ENCODE measurements around the gene RAP1GAP2. TPM values are rescaled to one million over a fixed set of nuclear protein-coding genes. Genes with fewer than 3 reads are reported as not detected.

RAP1GAP2 gene
- total RNA-seq, 2 donors from 2014 or later: 22.4 to 32.9 TPM

- no peak overlapping the region for H3K27ac ChIP-seq
- H3K27me3 ChIP-seq: no peaks in the 10 kb centered on the region
- H3K4me3 ChIP-seq: no peak overlapping the region
- TF ChIP-seq, protein P1, sequence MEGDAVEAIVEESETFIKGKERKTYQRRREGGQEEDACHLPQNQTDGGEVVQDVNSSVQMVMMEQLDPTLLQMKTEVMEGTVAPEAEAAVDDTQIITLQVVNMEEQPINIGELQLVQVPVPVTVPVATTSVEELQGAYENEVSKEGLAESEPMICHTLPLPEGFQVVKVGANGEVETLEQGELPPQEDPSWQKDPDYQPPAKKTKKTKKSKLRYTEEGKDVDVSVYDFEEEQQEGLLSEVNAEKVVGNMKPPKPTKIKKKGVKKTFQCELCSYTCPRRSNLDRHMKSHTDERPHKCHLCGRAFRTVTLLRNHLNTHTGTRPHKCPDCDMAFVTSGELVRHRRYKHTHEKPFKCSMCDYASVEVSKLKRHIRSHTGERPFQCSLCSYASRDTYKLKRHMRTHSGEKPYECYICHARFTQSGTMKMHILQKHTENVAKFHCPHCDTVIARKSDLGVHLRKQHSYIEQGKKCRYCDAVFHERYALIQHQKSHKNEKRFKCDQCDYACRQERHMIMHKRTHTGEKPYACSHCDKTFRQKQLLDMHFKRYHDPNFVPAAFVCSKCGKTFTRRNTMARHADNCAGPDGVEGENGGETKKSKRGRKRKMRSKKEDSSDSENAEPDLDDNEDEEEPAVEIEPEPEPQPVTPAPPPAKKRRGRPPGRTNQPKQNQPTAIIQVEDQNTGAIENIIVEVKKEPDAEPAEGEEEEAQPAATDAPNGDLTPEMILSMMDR (IDR thresholded peaks at IDR 0.05): no peak
- H3K9me3 ChIP-seq: no peaks in the 10 kb centered on the region
- no peak for DNase-seq (ENCODE audit: low spot score)
- H3K36me3 ChIP-seq: no peaks in the 10 kb centered on the region
- H3K4me1 ChIP-seq: peaks cover 0 to 6% of the 10 kb centered on the region in 2 donors
Observed at GRCh38 chr17:2933606-2934005, 137.4 kb downstream of the RAP1GAP2 start.

- Histone ChIP-seq H3K4me3 (no peak overlapping the region), H3K36me3 (no peaks in the 10 kb centered on the region), H3K9me3 (no peaks in the 10 kb centered on the region), H3K27me3 (no peaks in the 10 kb centered on the region), H3K27ac (no peak overlapping the region), H3K4me1 (peaks cover 0 to 20% of the 10 kb centered on the region in 2 donors)
- TF ChIP-seq, protein P1 (IDR thresholded peaks at IDR 0.05): no peak
- no peak for DNase-seq (ENCODE audit: low spot score)
Observed at GRCh38 chr17:2935632-2936031, 139.4 kb downstream of the RAP1GAP2 start.

DNA sequence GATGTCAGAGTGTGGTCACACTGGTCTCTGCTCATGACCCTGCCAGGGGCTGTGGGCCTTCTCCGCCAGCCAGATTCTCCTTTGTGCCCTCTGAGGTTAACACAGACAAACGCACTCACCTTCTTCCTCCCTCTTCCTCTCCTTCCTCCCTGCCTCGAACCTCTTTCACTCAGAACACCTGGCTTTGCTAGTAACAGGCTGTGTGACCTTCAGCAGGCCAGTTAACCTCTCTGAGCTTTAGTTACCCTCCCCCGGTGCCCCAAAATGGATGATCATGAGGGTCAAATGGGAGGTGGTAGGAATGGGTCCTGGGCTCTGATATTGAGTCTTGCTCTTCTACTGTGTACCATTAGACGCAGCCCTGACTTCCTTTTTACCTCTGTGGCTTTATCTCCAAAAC, 140.1 kb downstream of the RAP1GAP2 start:
- TF ChIP-seq, protein P1 (IDR thresholded peaks at IDR 0.05): no peak
- Histone ChIP-seq H3K4me1 (peaks cover 0 to 25% of the 10 kb centered on the region in 2 donors), H3K36me3 (no peaks in the 10 kb centered on the region), H3K27ac (no peak overlapping the region), H3K27me3 (no peaks in the 10 kb centered on the region), H3K4me3 (no peak overlapping the region), H3K9me3 (no peaks in the 10 kb centered on the region)
- DNase-seq (ENCODE audit: low spot score): no peak

DNA sequence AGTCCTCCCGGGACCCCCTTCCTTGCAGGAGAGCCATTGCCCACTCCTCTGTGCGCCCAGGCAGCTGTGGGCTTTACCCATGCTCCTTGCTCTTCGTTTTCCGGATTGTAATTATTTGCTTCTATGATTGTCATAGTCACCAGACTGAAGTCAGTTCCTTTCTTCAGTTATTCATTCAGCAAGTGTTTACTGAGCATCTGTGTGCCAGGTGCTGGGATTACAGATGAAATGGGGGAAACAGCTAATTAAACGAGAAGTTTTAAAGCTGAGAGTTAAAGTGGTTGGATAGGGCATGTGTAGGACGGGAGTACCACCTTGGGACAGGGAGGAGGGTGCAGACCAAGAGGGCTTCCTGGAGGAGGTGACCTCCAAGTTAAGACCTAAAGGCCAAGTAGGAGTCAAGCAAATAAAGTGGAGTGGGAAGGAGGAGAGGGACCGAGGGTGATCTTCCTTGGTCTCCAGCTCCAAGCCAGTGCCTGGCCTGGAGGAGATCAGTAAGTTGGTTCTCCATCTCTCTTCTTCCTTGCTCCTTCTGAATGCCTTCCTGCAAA, 140.6 kb downstream of the RAP1GAP2 start:
- H3K9me3 ChIP-seq: no peaks in the 10 kb centered on the region
- no peak overlapping the region for H3K27ac ChIP-seq
- H3K4me1 ChIP-seq: peaks cover 0 to 25% of the 10 kb centered on the region in 2 donors
- no peak overlapping the region for H3K4me3 ChIP-seq
- H3K36me3 ChIP-seq: no peaks in the 10 kb centered on the region
- TF ChIP-seq, protein P1 (IDR thresholded peaks at IDR 0.05): no peak
- H3K27me3 ChIP-seq: no peaks in the 10 kb centered on the region
- DNase-seq (ENCODE audit: low spot score): no peak

DNA sequence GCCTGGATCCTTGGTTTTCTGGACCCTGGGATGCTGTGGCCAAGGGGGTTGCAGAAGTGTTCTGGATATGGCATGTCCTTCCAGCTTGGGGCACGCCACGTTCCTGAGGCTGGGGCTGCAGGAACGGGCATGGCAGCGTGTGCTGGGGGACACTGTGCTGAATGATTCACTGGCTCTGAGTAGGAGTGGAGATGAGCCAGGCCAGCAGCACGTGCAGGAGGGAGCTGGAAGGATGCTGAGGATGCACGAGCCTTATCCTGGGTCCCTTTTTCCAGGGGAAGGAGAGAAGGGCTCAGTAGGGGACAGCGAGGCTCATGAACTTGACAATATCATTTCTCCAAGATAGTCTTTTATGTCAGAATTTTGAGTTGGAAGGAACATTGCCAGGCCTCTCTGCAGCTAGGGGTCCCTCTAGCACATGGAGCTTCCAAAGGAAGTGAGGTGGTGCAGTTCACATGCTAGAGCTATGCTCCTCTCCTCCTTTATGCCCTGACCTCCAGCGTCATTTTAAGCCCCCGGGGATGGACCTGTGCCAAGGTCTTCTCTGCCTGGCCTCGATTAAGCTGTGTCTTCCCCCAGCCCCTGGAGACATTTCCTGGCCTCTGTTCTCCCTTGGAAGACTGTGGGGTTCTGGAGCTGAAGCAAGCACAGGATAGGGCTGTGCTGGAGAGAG, 141.2 kb downstream of the RAP1GAP2 start:
- H3K36me3 ChIP-seq: no peaks in the 10 kb centered on the region
- TF ChIP-seq, protein P1 (IDR thresholded peaks at IDR 0.05): peak in 1 of 2 donors; percentile 50
- no peak overlapping the region for H3K4me3 ChIP-seq
- H3K4me1 ChIP-seq: peaks cover 0 to 25% of the 10 kb centered on the region in 2 donors
- H3K27me3 ChIP-seq: no peaks in the 10 kb centered on the region
- H3K9me3 ChIP-seq: no peaks in the 10 kb centered on the region
- H3K27ac ChIP-seq: peak overlapping the region in 1 of 2 donors; percentile 39
- no peak for DNase-seq (ENCODE audit: low spot score)
